Activated T-cell treated with anti-CD3 and anti-CD28 coated beads for 4 hours (primary cell): ENCODE results near the gene IHH.

Experiments
- DNase-seq: peaks from one replicate; pipeline ENCODE4 v3.0.0-alpha.2; 2020

The IHH gene

DNA sequence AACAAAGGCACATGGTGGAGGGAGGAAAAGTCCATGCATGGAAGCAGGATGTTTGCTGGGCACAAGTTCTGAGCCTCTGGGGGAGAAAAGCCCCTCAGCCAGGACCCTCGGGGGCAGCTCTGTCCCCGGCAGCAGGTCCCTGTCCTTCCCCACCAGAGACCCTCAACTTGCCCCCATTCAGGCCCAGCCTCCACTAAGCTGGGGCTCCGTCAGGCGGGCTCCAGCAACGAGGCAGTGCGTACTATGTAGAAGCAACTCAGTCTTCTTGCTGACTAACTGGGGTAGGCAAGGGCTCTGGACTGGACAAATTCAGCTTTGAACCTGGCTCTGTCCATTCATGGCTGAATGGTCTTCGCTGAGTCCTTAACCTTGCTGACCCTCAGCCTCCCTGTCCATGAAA is 42.4 kb downstream of the IHH start:
- DNase-seq: no peak

DNA sequence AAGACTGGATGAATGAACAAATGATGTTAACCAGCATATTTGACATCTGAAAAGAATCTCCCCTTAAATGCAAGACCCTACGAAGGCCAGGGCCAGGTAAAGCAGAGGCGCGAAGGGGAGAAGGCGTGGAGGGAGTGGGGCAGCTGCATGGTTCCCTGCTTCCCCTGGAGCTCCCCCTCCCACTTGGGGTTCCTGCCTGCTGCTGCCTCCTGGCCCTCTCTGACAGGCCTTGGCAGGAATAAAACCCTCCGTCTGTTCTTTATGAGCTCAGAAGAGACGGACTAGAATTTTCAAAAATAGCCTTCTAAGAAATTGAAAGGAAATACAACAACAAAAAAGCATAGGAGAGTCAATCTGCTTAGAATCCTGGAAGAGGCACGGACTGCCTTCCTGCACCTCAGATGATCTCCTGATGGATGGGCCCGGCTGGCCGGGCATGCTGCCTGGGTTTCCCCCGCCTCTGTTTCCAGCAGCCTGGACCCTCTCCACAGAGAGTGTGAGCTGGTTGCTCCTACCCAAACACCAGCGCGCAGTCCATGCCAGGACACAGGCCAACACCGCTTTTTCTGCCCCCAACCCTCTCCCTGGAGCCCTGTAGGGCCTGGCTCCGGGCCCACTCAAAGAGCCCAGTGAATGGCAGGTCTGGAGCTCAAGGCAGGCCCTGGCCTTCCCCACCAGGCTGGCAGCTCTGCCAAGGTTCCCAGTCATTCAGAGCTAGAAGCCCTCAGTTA is 43.4 kb downstream of the IHH start:
- DNase-seq: no peak

GRCh38 chr2:219016721-219017120 is 44.0 kb downstream of the IHH start:
- no peak for DNase-seq

GRCh38 chr2:219010873-219011272 is 49.8 kb downstream of the IHH start:
- no peak for DNase-seq

DNA sequence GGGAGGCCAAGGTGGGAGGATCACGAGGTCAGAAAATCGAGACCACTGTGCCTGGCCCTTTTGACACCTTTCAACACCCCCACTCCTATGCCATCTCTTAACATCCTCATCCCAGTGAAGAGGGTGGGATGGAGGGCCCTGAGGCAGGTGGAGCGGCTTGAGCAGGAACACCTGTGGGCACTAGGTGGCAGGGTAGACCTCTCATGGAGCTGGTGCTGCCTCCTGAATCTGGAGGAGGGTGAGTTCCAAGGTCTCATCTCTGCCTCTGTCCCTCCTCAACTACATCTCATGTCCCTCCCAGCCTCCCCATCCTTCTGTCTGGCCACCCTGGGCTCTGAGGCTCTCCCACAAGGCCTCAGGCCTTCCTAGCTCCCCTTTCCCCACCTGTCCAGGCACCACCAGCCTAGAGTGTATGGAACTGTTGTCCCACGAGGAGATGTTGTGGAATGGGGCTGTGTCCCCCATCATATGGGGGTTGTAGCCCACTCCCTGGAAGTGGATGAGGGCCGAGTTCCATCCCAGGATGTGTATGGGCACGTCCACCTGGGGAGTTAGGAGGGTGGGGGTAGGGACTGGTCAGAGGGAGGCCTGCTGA is 50.5 kb downstream of the IHH start:
- DNase-seq: no peak

DNA sequence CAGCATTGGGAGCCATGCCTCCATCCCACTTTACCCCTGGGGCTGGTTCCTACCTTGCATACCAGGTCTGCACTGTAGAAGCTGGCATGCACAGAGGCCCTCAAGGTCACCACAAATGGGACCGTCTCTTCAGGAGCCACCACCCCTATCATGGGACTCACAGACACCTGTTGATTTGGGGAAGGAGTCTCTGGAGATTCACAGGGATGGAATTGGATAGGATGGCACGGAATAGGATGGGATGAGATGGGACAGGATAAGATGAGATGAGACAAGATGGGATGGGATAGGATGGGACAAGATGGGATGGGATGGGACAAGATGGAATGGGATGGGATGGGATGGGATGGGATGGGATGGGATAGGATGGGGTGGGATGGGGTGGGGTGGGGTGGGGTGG is 51.4 kb downstream of the IHH start:
- no peak for DNase-seq
